DND-41 (cell line): ENCODE data around the gene ROS1.

Experiments
- ATAC-seq: fragments of 200-7000 bp; cut with Tn5 transposase; 3 replicates; pipeline ENCODE4 v1.9.1; 2021; ENCODE audit warnings: low read depth; ENCODE audit not compliant: insufficient read depth
- DNase-seq: peaks from one replicate; pipeline ENCODE4 v3.0.0-alpha.2; 2020
- H2AFZ ChIP-seq: 2 replicates; pipeline ENCODE4 v1.6.0; 2012; ENCODE audit warnings: low read depth, low read length
- H3K27ac ChIP-seq: 2 replicates; pipeline ENCODE4 v1.5.1; 2012; ENCODE audit warnings: low read length, inconsistent platforms
- H3K27me3 ChIP-seq: fragments of 200-600 bp; sonication (generic); 2 replicates; pipeline ENCODE4 v1.6.0; 2012; ENCODE audit warnings: low read length, mild to moderate bottlenecking, inconsistent platforms; ENCODE audit not compliant: insufficient read depth, poor library complexity
- H3K36me3 ChIP-seq: 2 replicates; pipeline ENCODE4 v1.5.1; 2012; ENCODE audit warnings: low read length, inconsistent platforms; ENCODE audit not compliant: insufficient read depth
- H3K4me1 ChIP-seq: 2 replicates; pipeline ENCODE4 v1.5.1; 2012; ENCODE audit warnings: mild to moderate bottlenecking, low read length; ENCODE audit not compliant: insufficient read depth
- H3K4me2 ChIP-seq: 2 replicates; pipeline ENCODE4 v1.6.0; 2012; ENCODE audit warnings: mild to moderate bottlenecking, moderate library complexity, low read length, inconsistent platforms; ENCODE audit not compliant: insufficient read depth
- H3K4me3 ChIP-seq, 2 experiments: fragments of 200-600 bp in 1 of 2; shearing (Covaris generic) in 1 of 2; 2 replicates each; pipeline ENCODE4 v1.5.1; 2012 to 2016; ENCODE audit warnings: inconsistent platforms in 2 of 2, low read length in 2 of 2, mild to moderate bottlenecking in 2 of 2, low read depth in 1 of 2, moderate library complexity in 1 of 2
- H3K79me2 ChIP-seq: 2 replicates; pipeline ENCODE4 v1.6.0; 2012; ENCODE audit warnings: low read length, inconsistent platforms; ENCODE audit not compliant: insufficient read depth
- H3K9ac ChIP-seq: 2 replicates; pipeline ENCODE4 v1.6.0; 2012; ENCODE audit warnings: low read depth, mild to moderate bottlenecking, inconsistent platforms, low read length, moderate library complexity
- H3K9me3 ChIP-seq: 2 replicates; pipeline ENCODE4 v1.5.1; 2012; ENCODE audit warnings: low read length, moderate library complexity, mild to moderate bottlenecking, inconsistent platforms; ENCODE audit not compliant: insufficient read depth, severe bottlenecking
- H4K20me1 ChIP-seq: 2 replicates; pipeline ENCODE4 v1.6.0; 2012; ENCODE audit warnings: low read length; ENCODE audit not compliant: insufficient read depth
- CTCF ChIP-seq: IDR thresholded peaks from 2 replicates; pipeline ENCODE4 v1.5.1; 2012; ENCODE audit warnings: borderline replicate concordance, low read length, moderate library complexity, mild to moderate bottlenecking; ENCODE audit not compliant: poor library complexity, severe bottlenecking; ENCODE audit errors: extremely low read depth
- EZH2 ChIP-seq: IDR thresholded peaks from 3 replicates; pipeline ENCODE4 v1.6.1; 2012; ENCODE audit warnings: borderline replicate concordance, low read depth, mild to moderate bottlenecking, moderate library complexity, low read length, inconsistent platforms; ENCODE audit not compliant: severe bottlenecking

ROS1 gene

GRCh38 chr6:117381749-117382148 lies 44.0 kb downstream of the ROS1 start:
- H3K4me2 ChIP-seq = no peak overlapping the region
- ATAC-seq (no peak), DNase-seq (no peak)
- no peaks in the 10 kb centered on the region for H3K9me3 ChIP-seq
- H3K27ac ChIP-seq = no peak overlapping the region
- no peaks in the 10 kb centered on the region for H3K79me2 ChIP-seq
- no peak overlapping the region for H3K4me3 ChIP-seq
- no peaks in the 10 kb centered on the region for H4K20me1 ChIP-seq
- TF ChIP-seq EZH2 (no peak), CTCF (no peak)
- no peak overlapping the region for H3K9ac ChIP-seq
- no peaks in the 10 kb centered on the region for H3K4me1 ChIP-seq
- H3K27me3 ChIP-seq = no peaks in the 10 kb centered on the region
- H2AFZ ChIP-seq = no peak overlapping the region
- no peaks in the 10 kb centered on the region for H3K36me3 ChIP-seq

GRCh38 chr6:117380298-117380697 lies 45.4 kb downstream of the ROS1 start:
- ATAC-seq (no peak), DNase-seq (no peak)
- H3K9me3 ChIP-seq = no peaks in the 10 kb centered on the region
- H3K4me1 ChIP-seq = no peaks in the 10 kb centered on the region
- H3K36me3 ChIP-seq = no peaks in the 10 kb centered on the region
- H3K27ac ChIP-seq = no peak overlapping the region
- H4K20me1 ChIP-seq = no peaks in the 10 kb centered on the region
- no peak overlapping the region for H3K4me3 ChIP-seq
- H3K4me2 ChIP-seq = no peak overlapping the region
- H3K9ac ChIP-seq = no peak overlapping the region
- TF ChIP-seq EZH2 = no peak
- TF ChIP-seq CTCF = no peak
- no peak overlapping the region for H2AFZ ChIP-seq
- no peaks in the 10 kb centered on the region for H3K27me3 ChIP-seq
- H3K79me2 ChIP-seq = no peaks in the 10 kb centered on the region

- H3K79me2 ChIP-seq = no peaks in the 10 kb centered on the region
- H3K36me3 ChIP-seq = no peaks in the 10 kb centered on the region
- no peak overlapping the region for H3K4me3 ChIP-seq
- H3K27me3 ChIP-seq = no peaks in the 10 kb centered on the region
- no peak overlapping the region for H3K9ac ChIP-seq
- H4K20me1 ChIP-seq = no peaks in the 10 kb centered on the region
- no peaks in the 10 kb centered on the region for H3K9me3 ChIP-seq
- no peak overlapping the region for H3K27ac ChIP-seq
- no peak overlapping the region for H2AFZ ChIP-seq
- ATAC-seq = no peak
- TF ChIP-seq CTCF (no peak), EZH2 (no peak)
- no peak overlapping the region for H3K4me2 ChIP-seq
- DNase-seq = no peak
- H3K4me1 ChIP-seq = peaks cover 15% of the 10 kb centered on the region
Measured at GRCh38 chr6:117375446-117375845, 50.3 kb downstream of the ROS1 start.
